Fibroblast of skin of abdomen (primary cell): ENCODE measurements around the gene CFDP1.
"Not testable (repeated sequence)": the region's sequence is repeated elsewhere in the genome, so short reads cannot be mapped to it uniquely, and the experiment has no call there.

Source experiments
- DNase-seq: peaks from one replicate; pipeline ENCODE4 v3.0.0-alpha.2; 2013

CFDP1 gene

GRCh38 chr16:75458439-75458838, 25.1 kb upstream of the CFDP1 start:
- DNase-seq = no peak

GRCh38 chr16:75458029-75458428, 24.7 kb upstream of the CFDP1 start:
- DNase-seq = no peak

- DNase-seq = no peak
Observed at GRCh38 chr16:75457485-75458021, 24.2 kb upstream of the CFDP1 start.

- DNase-seq = no peak
Observed at GRCh38 chr16:75456971-75457370, 23.7 kb upstream of the CFDP1 start.

- not testable (repeated sequence) for DNase-seq
Observed at GRCh38 chr16:75456486-75456885, 23.2 kb upstream of the CFDP1 start.

GRCh38 chr16:75455677-75456076, 22.4 kb upstream of the CFDP1 start:
- no peak for DNase-seq

- DNase-seq = no peak
Observed at GRCh38 chr16:75452464-75453190, 19.3 kb upstream of the CFDP1 start.

- no peak for DNase-seq
Observed at GRCh38 chr16:75446416-75446815, 13.1 kb upstream of the CFDP1 start.

GRCh38 chr16:75445298-75445697, 12.0 kb upstream of the CFDP1 start:
- DNase-seq = no peak

GRCh38 chr16:75443298-75443697, 10.0 kb upstream of the CFDP1 start:
- DNase-seq = peak; percentile 87

GRCh38 chr16:75433732-75434413, 570 bp upstream of the CFDP1 start:
- DNase-seq = peak; percentile 93

- no peak for DNase-seq
Observed at GRCh38 chr16:75429621-75430403, 3.5 kb downstream of the CFDP1 start.

GRCh38 chr16:75426524-75426923, 6.8 kb downstream of the CFDP1 start:
- peak; percentile 5 for DNase-seq

- not testable (repeated sequence) for DNase-seq
Observed at GRCh38 chr16:75424105-75424762, 9.1 kb downstream of the CFDP1 start.

- DNase-seq = no peak
Observed at GRCh38 chr16:75423723-75424104, 9.6 kb downstream of the CFDP1 start.

GRCh38 chr16:75421820-75422126, 11.5 kb downstream of the CFDP1 start:
- DNase-seq = no peak

- peak; percentile 68 for DNase-seq
Observed at GRCh38 chr16:75420987-75421819, 12.1 kb downstream of the CFDP1 start.

GRCh38 chr16:75416904-75417565, 16.3 kb downstream of the CFDP1 start:
- no peak for DNase-seq

- DNase-seq = no peak
Observed at GRCh38 chr16:75415169-75415905, 18.0 kb downstream of the CFDP1 start.

- no peak for DNase-seq
Observed at GRCh38 chr16:75413951-75414350, 19.4 kb downstream of the CFDP1 start.

- no peak for DNase-seq
Observed at GRCh38 chr16:75406943-75407342, 26.4 kb downstream of the CFDP1 start.
